Activated CD4-positive, alpha-beta T cell treated with anti-CD3 and anti-CD28 coated beads for 4 hours (primary cell): ENCODE measurements around the gene SLC35C1.
"Not testable (repeated sequence)": the region's sequence is repeated elsewhere in the genome, so short reads cannot be mapped to it uniquely, and the experiment has no call there.

Source experiments
- DNase-seq, 2 donors: peaks; one replicate each; pipeline ENCODE4 v3.0.0-alpha.2; 2020

The SLC35C1 gene

DNA sequence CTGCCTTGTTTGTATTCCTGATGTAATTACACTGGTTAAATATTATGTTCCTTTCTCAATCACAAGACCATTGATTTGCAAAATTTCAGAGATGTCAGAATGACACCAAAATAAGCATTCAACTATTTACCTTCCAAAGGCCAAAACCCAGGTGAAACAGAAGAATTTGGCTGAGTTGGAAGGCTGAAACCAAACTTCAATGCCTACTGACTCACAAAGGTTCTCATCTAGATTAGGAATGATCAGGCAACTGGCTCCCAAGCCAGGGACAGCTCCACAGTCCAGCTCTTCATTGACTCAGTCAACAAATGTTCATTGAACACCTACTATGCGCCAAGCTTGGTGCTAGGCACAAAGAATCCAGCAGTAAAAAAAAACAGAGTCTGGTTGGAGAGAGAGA is 13.4 kb upstream of the SLC35C1 start:
- DNase-seq: no peak

GRCh38 chr11:45794169-45794568 is 10.8 kb upstream of the SLC35C1 start:
- no peak for DNase-seq

- DNase-seq: no peak
Measured at GRCh38 chr11:45795379-45795778, 9.6 kb upstream of the SLC35C1 start.

DNA sequence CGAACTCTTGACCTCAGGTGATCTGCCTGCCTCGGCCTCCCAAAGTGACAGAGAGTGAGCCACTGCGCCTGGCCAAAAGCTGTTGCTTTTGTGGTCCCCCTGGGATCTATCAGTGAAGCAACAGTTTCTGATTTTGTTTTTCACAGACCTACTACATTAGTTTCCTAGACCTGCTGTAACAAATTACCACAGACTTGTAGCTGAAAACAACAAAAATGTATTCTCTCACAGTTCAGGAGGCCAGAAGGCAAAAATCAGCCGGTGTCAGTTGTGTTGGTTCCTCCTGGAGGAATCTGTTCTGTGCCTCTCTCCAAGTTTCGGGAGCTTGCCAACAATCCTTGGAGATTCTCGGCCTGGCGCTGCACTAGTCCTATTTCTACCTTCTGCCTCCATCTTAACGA is 8.5 kb upstream of the SLC35C1 start:
- DNase-seq: no peak

- DNase-seq: no peak
Measured at GRCh38 chr11:45798793-45799441, 6.0 kb upstream of the SLC35C1 start.

GRCh38 chr11:45799562-45799961 is 5.4 kb upstream of the SLC35C1 start:
- no peak for DNase-seq

DNA sequence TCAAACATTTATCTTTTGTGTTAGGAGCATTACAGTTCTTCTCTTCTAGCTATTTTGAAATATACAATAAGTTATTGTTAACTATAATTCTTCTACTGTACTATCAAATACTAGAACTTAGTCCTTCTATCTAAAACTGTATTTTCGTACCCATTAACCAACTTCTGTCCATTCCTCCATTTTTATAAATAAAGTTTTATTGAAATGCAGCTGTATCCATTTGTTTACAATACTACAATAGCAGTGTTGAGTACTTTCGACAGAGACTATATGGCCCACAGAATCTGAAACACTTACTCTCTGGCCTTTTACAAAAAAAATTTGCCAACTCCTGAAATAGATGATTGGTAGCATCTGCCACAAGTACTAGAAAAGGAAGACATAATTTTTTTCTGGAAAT is 4.7 kb upstream of the SLC35C1 start:
- no peak for DNase-seq

GRCh38 chr11:45801723-45802315 is 3.1 kb upstream of the SLC35C1 start:
- no peak for DNase-seq

DNA sequence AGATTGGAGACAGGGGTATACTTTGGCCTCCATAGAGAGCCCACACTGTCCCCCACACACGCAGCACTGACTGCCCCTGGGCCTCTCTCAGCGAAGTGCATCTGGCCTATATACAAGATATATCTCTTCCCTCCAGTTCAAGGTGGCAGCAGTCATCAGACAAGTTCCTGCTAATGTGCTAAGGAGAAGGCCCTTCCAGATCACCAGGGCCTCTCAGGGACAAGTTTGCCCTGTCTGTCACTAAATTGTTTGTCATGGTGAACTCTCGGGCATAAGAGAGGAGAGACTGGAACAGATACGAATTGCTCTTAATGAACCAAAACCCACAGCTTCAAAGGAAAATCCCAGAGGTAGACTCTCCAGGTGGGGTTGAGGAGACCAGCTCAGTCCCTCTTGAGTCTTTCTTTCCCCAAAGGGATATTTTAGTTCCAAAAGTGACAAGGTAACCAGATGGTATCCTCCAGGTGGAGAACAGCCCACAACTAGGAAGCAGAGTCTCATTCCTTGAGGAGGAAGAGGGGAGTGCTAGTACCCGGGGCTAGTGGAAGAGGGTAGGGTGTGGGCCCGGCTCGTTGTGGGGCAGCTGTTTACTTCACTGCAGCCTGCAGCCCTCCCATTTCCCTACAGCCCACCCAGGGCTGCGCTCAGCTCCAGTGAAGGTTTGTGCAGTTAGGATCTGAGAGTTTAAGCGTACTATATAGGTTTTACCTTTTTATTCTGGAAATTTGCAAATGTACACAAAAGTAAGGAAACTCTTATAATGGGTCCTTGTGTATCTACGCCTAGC is 2.2 kb upstream of the SLC35C1 start:
- no peak for DNase-seq

DNA sequence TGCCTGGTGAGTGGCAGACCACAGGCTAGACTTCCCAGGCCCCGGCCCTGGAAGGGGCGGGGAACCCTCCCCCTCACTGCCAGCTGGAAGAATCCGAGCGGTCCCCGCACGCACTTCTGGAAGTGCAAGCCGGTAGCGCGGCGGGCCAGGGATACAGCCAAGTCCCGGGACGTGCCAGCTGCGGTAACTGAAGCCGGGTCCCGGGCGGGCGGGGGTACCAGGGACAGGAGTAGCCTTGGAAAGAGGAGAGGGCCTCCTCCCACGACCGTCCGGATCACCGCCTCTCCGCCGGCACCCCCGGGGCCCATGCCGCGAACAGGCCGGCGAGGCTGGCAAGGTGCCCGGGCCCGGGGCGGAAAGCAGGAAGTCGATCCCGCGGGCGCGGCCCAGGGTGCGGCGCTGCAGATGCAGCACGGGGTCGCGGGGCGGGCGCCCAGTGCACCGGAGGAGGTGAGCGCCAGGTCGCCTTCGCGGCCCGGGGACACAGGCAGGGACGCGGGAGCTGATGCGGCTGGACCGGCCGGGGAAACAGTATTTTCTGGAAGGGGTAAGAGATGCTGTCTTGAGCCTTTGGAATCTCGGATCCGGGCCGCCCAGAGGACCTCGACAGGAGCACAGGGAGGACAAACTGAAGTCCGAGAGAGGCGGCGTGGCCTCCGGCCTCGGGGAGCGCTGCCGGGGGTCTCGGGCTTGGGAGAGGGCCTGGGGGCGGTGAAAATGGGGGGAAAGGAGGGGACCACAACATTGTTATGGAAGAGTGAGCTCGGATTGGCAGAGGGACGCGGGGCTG is 783 bp upstream of the SLC35C1 start:
- peak; percentile 39 to 61 for DNase-seq

- DNase-seq: no peak
Measured at GRCh38 chr11:45805305-45806071, 539 bp downstream of the SLC35C1 start.

DNA sequence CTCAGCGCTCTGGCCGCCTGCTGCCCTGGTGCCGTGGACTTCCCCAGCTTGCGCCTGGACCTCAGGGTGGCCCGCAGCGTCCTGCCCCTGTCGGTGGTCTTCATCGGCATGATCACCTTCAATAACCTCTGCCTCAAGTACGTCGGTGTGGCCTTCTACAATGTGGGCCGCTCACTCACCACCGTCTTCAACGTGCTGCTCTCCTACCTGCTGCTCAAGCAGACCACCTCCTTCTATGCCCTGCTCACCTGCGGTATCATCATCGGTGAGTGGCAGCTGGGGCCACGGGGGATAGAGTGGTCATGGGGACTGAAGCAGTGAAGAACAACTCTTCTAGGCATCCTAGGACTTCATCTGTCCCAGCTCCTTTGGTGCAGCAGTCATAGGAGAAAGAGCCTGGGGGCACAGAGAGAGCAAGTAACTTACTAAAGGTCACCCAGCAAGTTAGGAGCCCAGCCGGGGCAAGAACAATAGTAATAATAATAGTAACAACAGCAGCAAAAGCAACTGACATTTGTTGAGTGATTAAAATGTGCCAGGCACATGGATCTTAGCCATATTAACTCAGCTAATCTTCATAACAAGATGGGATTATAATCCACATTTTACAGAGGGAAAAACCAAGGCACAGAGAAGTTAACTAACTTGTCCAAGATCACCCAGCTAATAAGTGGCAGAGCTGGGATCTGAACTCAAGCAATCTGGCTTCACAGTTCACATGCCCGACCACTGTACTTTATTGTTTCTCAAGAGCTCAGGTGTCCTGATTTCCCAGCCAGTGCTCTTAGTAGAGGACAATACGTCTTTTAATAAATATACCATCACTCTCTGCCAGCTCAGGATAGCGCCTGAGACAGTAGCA is 1.4 kb downstream of the SLC35C1 start:
- no peak for DNase-seq

- no peak for DNase-seq
Measured at GRCh38 chr11:45806937-45807791, 2.2 kb downstream of the SLC35C1 start.

DNA sequence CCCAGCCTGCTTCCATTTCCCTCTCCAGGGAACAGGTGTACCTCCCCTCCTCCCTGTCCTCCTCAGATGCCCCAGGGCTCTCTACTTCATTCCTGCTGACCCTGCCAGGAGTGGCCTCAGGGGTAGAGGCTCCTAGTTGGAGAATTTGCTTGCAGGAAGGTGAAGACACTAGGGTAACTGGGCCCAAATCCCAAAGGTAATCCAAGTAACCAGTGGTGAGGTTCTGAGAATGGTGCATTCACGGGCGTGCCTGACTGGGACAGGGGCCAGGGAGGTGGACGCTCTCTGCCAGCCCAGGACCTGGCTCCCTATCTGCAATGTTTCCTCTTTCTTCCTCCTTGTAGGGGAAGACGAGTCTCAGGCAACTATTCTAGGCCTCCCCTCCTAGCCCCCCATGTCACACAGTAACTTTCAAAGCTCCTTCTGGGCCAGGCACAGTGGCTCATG is 2.9 kb downstream of the SLC35C1 start:
- DNase-seq: no peak

- not testable (repeated sequence) for DNase-seq
Measured at GRCh38 chr11:45808427-45808826, 3.5 kb downstream of the SLC35C1 start.

DNA sequence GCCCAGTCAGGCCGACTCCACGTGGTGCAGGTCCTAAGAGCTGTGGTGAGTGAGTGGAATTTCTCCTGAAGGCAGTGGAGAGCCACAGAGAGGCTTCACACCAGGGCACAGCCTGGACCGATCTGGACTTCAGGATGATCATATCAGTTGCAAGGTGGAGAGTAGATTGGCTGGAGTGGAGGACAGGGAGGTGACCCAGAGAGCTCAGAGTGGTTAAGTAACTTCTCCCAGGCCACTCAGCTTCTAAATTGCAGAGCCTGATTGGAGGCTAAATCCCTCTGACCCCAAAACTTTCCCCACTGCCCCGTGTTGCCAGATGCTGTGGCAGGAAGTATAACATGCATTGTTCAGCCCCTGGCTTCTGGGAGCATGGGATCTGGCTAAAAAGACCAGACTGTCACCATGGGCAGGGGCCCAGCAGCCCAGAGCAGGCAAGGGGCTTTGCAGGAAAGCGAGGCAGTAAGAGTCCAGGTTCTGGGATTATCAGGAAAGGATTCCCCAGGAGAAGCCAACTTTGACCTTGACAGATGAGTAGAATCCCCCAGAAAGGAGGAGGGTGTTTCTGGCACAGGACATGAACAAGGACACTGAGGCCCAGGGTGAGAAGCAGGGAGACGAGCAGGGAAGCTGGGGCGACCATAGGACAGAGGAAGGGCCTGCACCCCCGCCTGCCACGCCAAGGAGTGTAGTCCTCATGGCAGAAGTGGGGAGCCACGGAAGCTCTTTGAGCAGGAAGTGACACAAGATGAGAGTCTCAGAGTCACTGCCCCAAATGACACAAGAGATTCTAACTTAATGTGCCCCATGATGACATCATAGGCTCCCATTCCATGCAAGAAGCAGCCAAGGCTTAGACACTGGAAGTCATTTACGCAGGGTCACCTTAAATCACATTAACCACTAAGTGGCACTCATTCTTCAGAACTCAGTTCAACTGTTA is 4.8 kb downstream of the SLC35C1 start:
- no peak for DNase-seq

DNA sequence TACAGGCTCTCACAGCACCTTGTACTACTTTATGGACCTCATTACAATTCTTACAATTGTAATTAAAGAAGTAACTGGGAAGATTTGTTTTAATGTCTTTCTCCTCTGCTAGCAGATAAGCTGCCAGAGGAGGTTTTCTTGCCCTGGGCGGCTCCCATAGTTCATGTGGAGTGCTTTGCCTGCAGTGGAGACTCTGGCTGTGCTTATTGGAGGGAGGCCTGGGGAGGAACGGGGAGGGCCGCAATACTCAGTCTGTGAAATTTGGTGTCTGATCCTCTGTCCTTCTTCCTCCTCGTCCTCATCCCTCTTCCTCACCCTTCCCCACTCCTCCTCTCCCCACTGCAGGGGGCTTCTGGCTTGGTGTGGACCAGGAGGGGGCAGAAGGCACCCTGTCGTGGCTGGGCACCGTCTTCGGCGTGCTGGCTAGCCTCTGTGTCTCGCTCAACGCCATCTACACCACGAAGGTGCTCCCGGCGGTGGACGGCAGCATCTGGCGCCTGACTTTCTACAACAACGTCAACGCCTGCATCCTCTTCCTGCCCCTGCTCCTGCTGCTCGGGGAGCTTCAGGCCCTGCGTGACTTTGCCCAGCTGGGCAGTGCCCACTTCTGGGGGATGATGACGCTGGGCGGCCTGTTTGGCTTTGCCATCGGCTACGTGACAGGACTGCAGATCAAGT is 5.6 kb downstream of the SLC35C1 start:
- DNase-seq: no peak

DNA sequence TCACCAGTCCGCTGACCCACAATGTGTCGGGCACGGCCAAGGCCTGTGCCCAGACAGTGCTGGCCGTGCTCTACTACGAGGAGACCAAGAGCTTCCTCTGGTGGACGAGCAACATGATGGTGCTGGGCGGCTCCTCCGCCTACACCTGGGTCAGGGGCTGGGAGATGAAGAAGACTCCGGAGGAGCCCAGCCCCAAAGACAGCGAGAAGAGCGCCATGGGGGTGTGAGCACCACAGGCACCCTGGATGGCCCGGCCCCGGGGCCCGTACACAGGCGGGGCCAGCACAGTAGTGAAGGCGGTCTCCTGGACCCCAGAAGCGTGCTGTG is 6.1 kb downstream of the SLC35C1 start:
- DNase-seq: no peak
